Measurements from ENCODE around the gene RPTOR.

RPTOR gene

DNA sequence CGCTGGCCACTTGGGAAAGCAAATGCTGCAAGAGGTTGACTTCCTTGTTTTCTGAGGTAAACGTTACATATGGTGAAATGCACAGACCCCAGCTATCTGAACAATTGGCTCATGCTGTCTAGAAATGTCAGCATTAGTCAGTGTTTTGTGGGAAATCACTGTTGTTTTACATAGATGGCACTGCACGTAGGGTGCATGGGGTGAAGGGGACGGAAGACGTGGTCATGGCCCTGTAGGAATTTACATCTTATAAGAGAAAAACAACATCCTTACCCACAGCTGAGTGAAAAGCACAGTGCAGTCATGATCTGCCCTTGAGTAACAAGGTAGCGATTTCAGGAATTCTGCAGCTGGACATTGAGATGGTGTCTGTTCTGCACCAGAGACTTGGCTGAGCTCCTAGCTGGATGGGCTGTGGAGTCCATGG lies 15.2 kb downstream of the RPTOR start:
- Histone ChIP-seq H3K27me3 (ENCODE audit: insufficient read depth, low read length) (no peaks in the 10 kb centered on the region), H3K4me3 (ENCODE audit: low read depth, low read length, poor library complexity, severe bottlenecking) (no peak overlapping the region), H3K9ac (ENCODE audit: low read length) (no peak overlapping the region), H3F3A (ENCODE audit: insufficient read depth, low read length) (no peaks in the 10 kb centered on the region; the same call in 1 of the 2 replicates), H4K20me1 (ENCODE audit: insufficient read depth, low read length) (no peaks in the 10 kb centered on the region), H3K27ac (ENCODE audit: low read depth, low read length, poor library complexity, severe bottlenecking) (no peak overlapping the region), H3K79me2 (ENCODE audit: insufficient read depth, low read length) (peaks cover 18% of the 10 kb centered on the region), H3K4me2 (ENCODE audit: low read length) (no peak overlapping the region), H3K9me3 (ENCODE audit: low read length) (no peaks in the 10 kb centered on the region), H3K4me1 (ENCODE audit: insufficient read depth, low read length, severe bottlenecking) (peaks cover 18% of the 10 kb centered on the region), H2AFZ (ENCODE audit: low read length) (no peak overlapping the region), H3K9me2 (ENCODE audit: low read depth, low read length) (no peaks in the 10 kb centered on the region), H3K36me3 (ENCODE audit: insufficient read depth, low read length) (peaks cover 17% of the 10 kb centered on the region; the same call in 1 of the 2 replicates)
- no peak for TF ChIP-seq EZH2 (IDR thresholded peaks at IDR 0.05; ENCODE audit: borderline replicate concordance, low read length)
- TF ChIP-seq, protein P1, sequence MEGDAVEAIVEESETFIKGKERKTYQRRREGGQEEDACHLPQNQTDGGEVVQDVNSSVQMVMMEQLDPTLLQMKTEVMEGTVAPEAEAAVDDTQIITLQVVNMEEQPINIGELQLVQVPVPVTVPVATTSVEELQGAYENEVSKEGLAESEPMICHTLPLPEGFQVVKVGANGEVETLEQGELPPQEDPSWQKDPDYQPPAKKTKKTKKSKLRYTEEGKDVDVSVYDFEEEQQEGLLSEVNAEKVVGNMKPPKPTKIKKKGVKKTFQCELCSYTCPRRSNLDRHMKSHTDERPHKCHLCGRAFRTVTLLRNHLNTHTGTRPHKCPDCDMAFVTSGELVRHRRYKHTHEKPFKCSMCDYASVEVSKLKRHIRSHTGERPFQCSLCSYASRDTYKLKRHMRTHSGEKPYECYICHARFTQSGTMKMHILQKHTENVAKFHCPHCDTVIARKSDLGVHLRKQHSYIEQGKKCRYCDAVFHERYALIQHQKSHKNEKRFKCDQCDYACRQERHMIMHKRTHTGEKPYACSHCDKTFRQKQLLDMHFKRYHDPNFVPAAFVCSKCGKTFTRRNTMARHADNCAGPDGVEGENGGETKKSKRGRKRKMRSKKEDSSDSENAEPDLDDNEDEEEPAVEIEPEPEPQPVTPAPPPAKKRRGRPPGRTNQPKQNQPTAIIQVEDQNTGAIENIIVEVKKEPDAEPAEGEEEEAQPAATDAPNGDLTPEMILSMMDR (IDR thresholded peaks at IDR 0.05; ENCODE audit: low read length) = no peak

DNA sequence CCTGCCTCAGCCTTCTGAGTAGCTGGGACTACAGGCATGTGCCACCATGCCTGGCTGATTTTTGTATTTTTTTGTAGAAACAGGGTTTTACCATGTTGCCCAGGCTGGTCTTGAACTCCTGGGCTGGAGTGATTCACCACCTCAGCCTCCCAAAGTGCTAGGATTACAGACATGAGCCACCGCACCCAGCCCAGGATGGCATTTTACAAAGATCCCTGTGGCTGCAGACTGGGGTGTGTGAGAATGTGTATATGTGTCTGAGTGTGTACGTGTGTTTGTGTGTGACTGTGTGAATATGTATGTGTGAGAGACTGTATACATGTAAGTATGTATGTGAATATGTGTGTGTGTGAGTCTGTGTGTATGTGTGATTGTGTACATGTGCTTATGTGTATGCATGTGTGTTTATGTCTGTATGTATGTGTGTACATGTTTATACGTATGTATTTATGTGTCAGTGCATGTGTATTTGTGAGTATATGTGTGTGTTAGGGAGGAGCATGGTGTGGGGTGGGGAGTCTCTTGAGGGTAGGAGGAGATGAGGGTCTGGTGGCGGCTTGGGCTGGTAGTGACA lies 17.0 kb downstream of the RPTOR start:
- TF ChIP-seq, protein P1 (IDR thresholded peaks at IDR 0.05; ENCODE audit: low read length) = no peak
- TF ChIP-seq EZH2 (IDR thresholded peaks at IDR 0.05; ENCODE audit: borderline replicate concordance, low read length) = no peak
- Histone ChIP-seq H3K79me2 (ENCODE audit: insufficient read depth, low read length) (peaks cover 23% of the 10 kb centered on the region), H3K4me2 (ENCODE audit: low read length) (no peak overlapping the region), H3K36me3 (ENCODE audit: insufficient read depth, low read length) (peaks cover 4% of the 10 kb centered on the region; the same call in 1 of the 2 replicates), H3F3A (ENCODE audit: insufficient read depth, low read length) (no peaks in the 10 kb centered on the region), H3K27ac (ENCODE audit: low read depth, low read length, poor library complexity, severe bottlenecking) (no peak overlapping the region), H2AFZ (ENCODE audit: low read length) (no peak overlapping the region), H3K9me2 (ENCODE audit: low read depth, low read length) (no peaks in the 10 kb centered on the region), H4K20me1 (ENCODE audit: insufficient read depth, low read length) (no peaks in the 10 kb centered on the region), H3K4me1 (ENCODE audit: insufficient read depth, low read length, severe bottlenecking) (peaks cover 29% of the 10 kb centered on the region), H3K4me3 (ENCODE audit: low read depth, low read length, poor library complexity, severe bottlenecking) (no peak overlapping the region), H3K27me3 (ENCODE audit: insufficient read depth, low read length) (no peaks in the 10 kb centered on the region), H3K9me3 (ENCODE audit: low read length) (no peaks in the 10 kb centered on the region), H3K9ac (ENCODE audit: low read length) (no peak overlapping the region)

DNA sequence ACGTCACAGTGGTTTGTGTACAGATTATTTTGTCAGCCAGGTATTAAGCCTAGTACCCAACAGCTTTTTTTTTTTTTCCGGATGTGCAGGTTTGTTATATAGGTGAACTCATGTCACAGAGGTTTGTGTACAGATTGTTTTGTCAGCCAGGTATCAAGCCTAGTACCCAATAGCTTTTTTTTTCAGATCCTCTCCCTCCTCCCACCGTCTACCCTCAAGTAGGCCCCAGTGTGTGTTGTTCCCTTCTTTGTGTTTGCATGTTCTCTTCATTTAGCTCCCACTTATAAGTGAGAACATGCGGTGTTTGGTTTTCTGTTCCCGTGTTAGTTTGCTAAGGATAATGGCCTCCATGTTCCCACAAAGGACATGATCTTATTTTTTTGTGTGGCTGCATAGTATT lies 19.9 kb downstream of the RPTOR start:
- Histone ChIP-seq H3K27ac (ENCODE audit: low read depth, low read length, poor library complexity, severe bottlenecking) (no peak overlapping the region), H3K79me2 (ENCODE audit: insufficient read depth, low read length) (peaks cover 43% of the 10 kb centered on the region)

More for the DNA sequence above, 19.9 kb downstream of the RPTOR start:
- Histone ChIP-seq H3K36me3 (ENCODE audit: insufficient read depth, low read length) (peaks cover 4% of the 10 kb centered on the region; the same call in 1 of the 2 replicates), H3K9me2 (ENCODE audit: low read depth, low read length) (no peaks in the 10 kb centered on the region), H3K27me3 (ENCODE audit: insufficient read depth, low read length) (no peaks in the 10 kb centered on the region), H2AFZ (ENCODE audit: low read length) (no peak overlapping the region), H3K4me1 (ENCODE audit: insufficient read depth, low read length, severe bottlenecking) (peaks cover 29% of the 10 kb centered on the region), H3F3A (ENCODE audit: insufficient read depth, low read length) (no peaks in the 10 kb centered on the region), H3K9ac (ENCODE audit: low read length) (no peak overlapping the region), H3K9me3 (ENCODE audit: low read length) (no peaks in the 10 kb centered on the region), H3K4me3 (ENCODE audit: low read depth, low read length, poor library complexity, severe bottlenecking) (no peak overlapping the region), H4K20me1 (ENCODE audit: insufficient read depth, low read length) (no peaks in the 10 kb centered on the region), H3K4me2 (ENCODE audit: low read length) (no peak overlapping the region)
- TF ChIP-seq EZH2 (IDR thresholded peaks at IDR 0.05; ENCODE audit: borderline replicate concordance, low read length) = no peak
- TF ChIP-seq, protein P1 (IDR thresholded peaks at IDR 0.05; ENCODE audit: low read length) = no peak

Measured in OCI-LY1 (cell line).